K562 (cell line): Measurements from ENCODE around the gene NTM. TPM values are rescaled to one million over a fixed set of nuclear protein-coding genes. Genes with fewer than 3 reads are reported as not detected.

ENCODE experiments used
- ATAC-seq: fragments of 200-7000 bp; cut with Tn5 transposase; 3 replicates; pipeline ENCODE4 v1.9.1; 2020; ENCODE audit warnings: moderate library complexity
- BruUV-seq: library from RNA; stranded (reverse); fragments of 400-500 nt; replicated peaks from 2 replicates; lab custom pipeline; 2021; lab: Mats Ljungman, UMichigan
- CTCF ChIA-PET: fragments of 300-600 bp; formaldehyde crosslinking; extraction: SDS; loops from one replicate; lab custom pipeline; 2021; ENCODE audit warnings: low intra/inter-chr PET ratio; lab: Yijun Ruan, JAX
- POLR2A ChIA-PET: fragments of 300-600, 350-650 bp; sonication (Branson Sonifier 250); formaldehyde crosslinking; extraction: SDS; loops from one replicate; lab custom pipeline; 2021; ENCODE audit warnings: antibody characterized with exemption, inconsistent platforms; lab: Yijun Ruan, JAX
- DNase-seq, 4 experiments: peaks; one replicate each; pipeline versions ENCODE4 v3.0.0 to v3.0.0-alpha.2; 2011 to 2018; ENCODE audit warnings: low spot score in 3 of 4, mixed read lengths in 3 of 4; ENCODE audit errors: extremely low read depth in 1 of 4
- FAIRE-seq: peaks from 2 replicates; lab custom pipeline; 2011; peaks lifted over from hg19 to GRCh38; lab: Jason Lieb, UNC
- H2AFZ ChIP-seq: 2 replicates; pipeline ENCODE4 v1.6.0; 2011; ENCODE audit warnings: low read depth, low read length, control low read depth, inconsistent platforms
- H3K27ac ChIP-seq: fragments of 200-600 bp; 3 replicates; pipeline ENCODE4 v1.8.0; 2011; ENCODE audit warnings: low read depth, mild to moderate bottlenecking, control low read depth, inconsistent platforms, low read length, moderate library complexity, mixed read lengths; ENCODE audit errors: extremely low read depth
- H3K27me3 ChIP-seq, 2 experiments: fragments of 300-600 bp in 1 of 2; 2 replicates in 1 of 2; 3 replicates in 1 of 2; pipeline versions ENCODE4 v1.6.0 to v1.8.0; 2011; ENCODE audit warnings: inconsistent platforms in 2 of 2, low read length in 2 of 2, mild to moderate bottlenecking in 1 of 2, mixed read lengths in 1 of 2, moderate library complexity in 1 of 2; ENCODE audit not compliant: control insufficient read depth in 2 of 2, insufficient read depth in 2 of 2
- H3K36me3 ChIP-seq: fragments of 300-600 bp; 3 replicates; pipeline ENCODE4 v1.8.0; 2011; ENCODE audit warnings: mild to moderate bottlenecking, low read length, inconsistent platforms; ENCODE audit not compliant: control insufficient read depth, insufficient read depth
- H3K4me1 ChIP-seq, 2 experiments: fragments of 200-600 bp in 1 of 2; replicated peaks in 1 of 2; 2 replicates in 1 of 2; 3 replicates in 1 of 2; pipeline versions ENCODE4 v1.5.1 to v1.8.0; 2011; ENCODE audit warnings: inconsistent platforms in 2 of 2, low read length in 2 of 2, mild to moderate bottlenecking in 1 of 2, mixed read lengths in 1 of 2, moderate library complexity in 1 of 2; ENCODE audit not compliant: control insufficient read depth in 2 of 2, insufficient read depth in 2 of 2
- H3K4me2 ChIP-seq: 2 replicates; pipeline ENCODE4 v1.6.1; 2011; ENCODE audit warnings: low read length, control low read depth, inconsistent platforms, mixed read lengths; ENCODE audit not compliant: insufficient read depth
- H3K4me3 ChIP-seq: fragments of 200-600 bp; sonication (generic), shearing (Covaris generic); 2 replicates; pipeline ENCODE4 v1.5.1; 2016; ENCODE audit warnings: control low read depth, inconsistent platforms
- H3K79me2 ChIP-seq: fragments of 200-600 bp; 3 replicates; pipeline ENCODE4 v1.8.0; 2011; ENCODE audit warnings: low read length, inconsistent platforms; ENCODE audit not compliant: control insufficient read depth, insufficient read depth
- H3K9ac ChIP-seq, 2 experiments: 2 replicates each; pipeline versions ENCODE4 v1.6.0 to v1.6.1; 2011; ENCODE audit warnings: low read depth in 2 of 2, low read length in 2 of 2, control low read depth in 1 of 2, inconsistent platforms in 1 of 2, mild to moderate bottlenecking in 1 of 2, mixed read lengths in 1 of 2; ENCODE audit not compliant: insufficient read depth in 1 of 2
- H3K9me1 ChIP-seq: one replicate; pipeline ENCODE4 v1.6.0; 2011; ENCODE audit warnings: inconsistent platforms, mild to moderate bottlenecking, low read length, moderate library complexity; ENCODE audit not compliant: control insufficient read depth, insufficient read depth
- H3K9me3 ChIP-seq: replicated peaks from 2 replicates; pipeline ENCODE4 v1.5.1; 2011; ENCODE audit warnings: low read depth, low read length, inconsistent platforms; ENCODE audit not compliant: control insufficient read depth, insufficient read depth
- H4K20me1 ChIP-seq: replicated peaks from 2 replicates; pipeline ENCODE4 v1.6.1; 2011; ENCODE audit warnings: low read length, inconsistent platforms, mixed read lengths; ENCODE audit not compliant: control insufficient read depth, insufficient read depth
- BRCA1 ChIP-seq, 2 experiments: fragments of 450-650 bp in 1 of 2; sonication (generic) in 1 of 2; formaldehyde crosslinking in 1 of 2; IDR thresholded peaks; 2 replicates each; pipeline versions ENCODE4 v1.5.0 to v1.6.1; 2017 to 2020; ENCODE audit warnings: mild to moderate bottlenecking in 1 of 2, missing genetic modification reagents in 1 of 2
- CCAR2 ChIP-seq: fragments of 200-400 bp; formaldehyde crosslinking; IDR thresholded peaks from 2 replicates; pipeline ENCODE4 v1.6.1; 2017; ENCODE audit warnings: mild to moderate bottlenecking, low read depth, low read length
- FOXO4 ChIP-seq: fragments of 450-650 bp; formaldehyde crosslinking; IDR thresholded peaks from 2 replicates; pipeline ENCODE4 v1.4.0; 2020; ENCODE audit warnings: mild to moderate bottlenecking, moderate library complexity
- GABPB2 ChIP-seq: fragments of 250-450 bp; sonication (Bioruptor Pico); conservative IDR thresholded peaks from 2 replicates; pipeline ENCODE4 v1.5.1; 2021; ENCODE audit warnings: mild to moderate bottlenecking
- POLR3G ChIP-seq: IDR thresholded peaks from 2 replicates; pipeline ENCODE4 v1.6.1; 2011; ENCODE audit not compliant: insufficient read length, insufficient replicate concordance; ENCODE audit errors: extremely low read depth
- TAF1 ChIP-seq: IDR thresholded peaks from 2 replicates; pipeline ENCODE4 v1.6.1; 2011; ENCODE audit warnings: mild to moderate bottlenecking, low read length, moderate library complexity; ENCODE audit not compliant: insufficient read depth, control insufficient read depth, severe bottlenecking; ENCODE audit errors: extremely low read depth
- TBP ChIP-seq: optimal IDR thresholded peaks from 2 replicates; pipeline ENCODE3; 2011; ENCODE audit warnings: low read depth, low read length, improper control_type of control experiment
- ZFP36 ChIP-seq: fragments of 150-350 bp; IDR thresholded peaks from 2 replicates; pipeline ENCODE4 v1.6.1; 2018; ENCODE audit warnings: low read length, low read depth; ENCODE audit not compliant: partially characterized antibody
- ZNF146 ChIP-seq: IDR thresholded peaks from one replicate; pipeline ENCODE4 v1.6.1; 2018; ENCODE audit warnings: missing compliant biosample characterization; ENCODE audit not compliant: unreplicated experiment
- ZSCAN29 ChIP-seq: fragments of 450-650 bp; IDR thresholded peaks from 2 replicates; pipeline ENCODE4 v1.6.1; 2017
- WGBS: fragments of 100-300 bp; shearing (Covaris generic); methylation state at CpG from one replicate; pipeline ENCODE4 v1.1.6; 2016; ENCODE audit warnings: low coverage, mixed read lengths; ENCODE audit not compliant: insufficient coverage; ENCODE audit errors: missing lambda C conversion rate; 5-methylcytosine and 5-hydroxymethylcytosine counted together
- in situ Hi-C: fragments of 300-500 bp; cut with MboI; formaldehyde crosslinking; loops from 4 replicates; pipeline ENCODE4 v1.15.0; 2018; ENCODE audit warnings: inconsistent platforms, mixed read lengths
- intact Hi-C: fragments of 100-400 bp; cut with micrococcal nuclease; formaldehyde crosslinking; loops from 2 replicates; pipeline ENCODE4 v1.14.2; 2022
- polyA plus RNA-seq, 8 experiments: library from polyadenylated mRNA; depleted of rRNA in 4 of 8; stranded (reverse) in 5 of 8; unstranded in 3 of 8; fragments of >200 nt; fragmentation: Nextera tagmentation in 2 of 8; fragmentation: Illumina TruSeq in 1 of 8; extraction: Ambion mirVana in 2 of 8; extraction: Trizol in 1 of 8; gene quantifications; 2 replicates each; pipeline versions ENCODE4 v1.2.1 to v1.2.3, GENCODE V29; 2011 to 2014; ENCODE audit warnings: inconsistent platforms in 1 of 8, missing spikeins in 1 of 8
- total RNA-seq, 7 experiments: library from RNA; depleted of rRNA in 6 of 7; stranded (reverse); fragments of >200 nt in 6 of 7; fragmentation: Illumina TruSeq in 2 of 7; extraction: Trizol in 2 of 7; gene quantifications; 2 replicates each; pipeline versions ENCODE4 v1.2.1 to v1.2.3, GENCODE V29; 2011 to 2021; ENCODE audit warnings: low replicate concordance in 1 of 7

The NTM gene
- total and polyA plus RNA-seq, 9 of the 15 experiments (the other 6 are each of a cell fraction or from before 2014, with no cell fraction given) = not detected

DNA sequence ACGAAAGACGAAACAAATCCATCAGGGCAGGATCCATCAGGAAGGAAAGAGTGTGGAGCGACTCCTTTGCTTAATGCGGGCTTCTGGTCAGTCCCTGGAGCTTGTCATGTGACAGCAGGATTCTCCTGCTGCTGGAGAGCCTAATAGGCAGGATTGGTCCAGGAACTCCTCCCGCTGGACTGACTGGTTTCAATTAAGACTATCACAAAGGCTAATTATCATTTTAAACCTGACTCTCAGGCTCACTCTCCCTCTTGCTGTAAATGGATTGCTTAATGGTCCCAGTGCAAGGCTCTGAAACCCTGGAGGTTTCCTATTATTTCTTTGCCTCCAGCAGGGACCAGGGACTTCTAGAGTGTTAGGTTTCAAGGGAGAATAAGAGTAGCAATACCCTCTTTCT is 493.8 kb downstream of the NTM start (continued):
- TF ChIP-seq FOXO4 (CRISPR knock-in tag) = no peak
- TF ChIP-seq TBP = no peak
- no peak for TF ChIP-seq POLR3G
- TF ChIP-seq, all 486 proteins: peak for 0

- Histone ChIP-seq H3K27me3 (no peaks in the 10 kb centered on the region), H3K36me3 (no peaks in the 10 kb centered on the region)
- TF ChIP-seq GABPB2 (CRISPR knock-in tag) (no peak), ZFP36 (no peak), CCAR2 (no peak), ZSCAN29 (no peak), ZNF146 (no peak), TAF1 (no peak), BRCA1 (IDR thresholded peaks at IDR 0.05) (no peak), BRCA1 (CRISPR knock-in tag; IDR thresholded peaks at IDR 0.05) (no peak)
- TF ChIP-seq, all 486 proteins: peak for 0
- no peak for DNase-seq
- WGBS = 0% methylated on average over 3 of the region's 3 CpGs
- ChIA-PET CTCF (no interaction called here), POLR2A (no interaction called here)
- Histone ChIP-seq H3K9me1 (no peaks in the 10 kb centered on the region), H3K4me2 (no peak overlapping the region), H3K9ac (no peak overlapping the region), H3K4me1 (no peaks in the 10 kb centered on the region), H2AFZ (no peak overlapping the region), H3K4me3 (no peak overlapping the region), H3K9me3 (no peaks in the 10 kb centered on the region; the same call in 1 of the 2 replicates), H3K79me2 (no peaks in the 10 kb centered on the region), H4K20me1 (no peaks in the 10 kb centered on the region), H3K27ac (no peak overlapping the region)
- no peak for ATAC-seq
- in situ Hi-C loops (no loop called here), intact Hi-C loops (no loop called here)
- BruUV-seq = no TSS peak
- FAIRE-seq = no peak
Measured at GRCh38 chr11:131865860-131866259, 495.4 kb downstream of the NTM start.
